ENCODE data around the gene TMEM123.

- TF ChIP-seq CTCF (IDR thresholded peaks at IDR 0.05 in 2 of 3, conservative IDR thresholded peaks at IDR 0.05 in 1 of 3; ENCODE audit: control insufficient read depth in 2 of 3, extremely low read depth in 1 of 3, insufficient read depth in 1 of 3, low read depth in 3 of 3, low read length in 3 of 3) = no peak
- no peak for TF ChIP-seq RAD21 (IDR thresholded peaks at IDR 0.05; ENCODE audit: insufficient read depth, low read depth, low read length)
- no peak for TF ChIP-seq SRF (IDR thresholded peaks at IDR 0.05; ENCODE audit: low read depth in 2 of 2, low read length in 2 of 2)
- TF ChIP-seq YBX1 (IDR thresholded peaks at IDR 0.05) = no peak
Measured at GRCh38 chr11:102375720-102376399, 76.7 kb downstream of the TMEM123 start.

Measured in GM12878 (cell line).